Fibroblast of villous mesenchyme (primary cell): ENCODE measurements around the gene PDPN. TPM values are rescaled to one million over a fixed set of nuclear protein-coding genes. Genes with fewer than 3 reads are reported as not detected.

Experiments
- DNase-seq: peaks from one replicate; pipeline ENCODE4 v3.0.0-alpha.2; 2010; ENCODE audit warnings: low read depth
- H3K4me3 ChIP-seq: 2 replicates; pipeline ENCODE4 v1.5.1; 2011; ENCODE audit warnings: low read depth, mild to moderate bottlenecking, low read length
- small RNA-seq: library from RNA; depleted of rRNA; stranded (forward); fragments of <200 nt; gene quantifications from one replicate; pipeline ENCODE3, GENCODE V24; 2012
- total RNA-seq: library from RNA; depleted of rRNA; stranded (reverse); fragments of >200 nt; gene quantifications from 2 replicates; pipeline ENCODE4 v1.2.3, GENCODE V29; 2012
- TF ChIP-seq, protein P1 (sequence below): IDR thresholded peaks from 2 replicates; pipeline ENCODE4 v1.5.1; 2012; ENCODE audit warnings: low read depth, mild to moderate bottlenecking, low read length; ENCODE audit not compliant: insufficient read depth

PDPN gene
- total RNA-seq, 1 donor: 32.8 TPM

DNA sequence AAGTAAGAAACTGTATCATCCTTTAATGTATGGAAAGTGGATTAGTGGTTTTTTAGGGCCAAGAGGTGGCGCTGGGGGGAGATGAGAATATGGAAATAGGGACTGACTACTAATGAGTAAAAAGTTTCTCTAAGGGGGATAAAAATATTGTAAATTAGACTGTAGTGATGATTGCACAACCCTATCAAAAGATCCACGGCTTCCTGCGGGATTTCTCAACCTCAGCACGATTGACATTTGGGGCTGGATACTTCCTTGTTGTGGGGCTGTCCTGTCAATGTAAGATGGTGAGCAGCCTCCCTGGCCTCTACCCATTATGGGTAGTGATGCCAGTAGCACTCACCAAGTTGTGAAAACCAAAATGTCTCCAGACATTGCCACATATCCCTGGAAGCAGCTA lies 80.3 kb downstream of the PDPN start:
- no peak for DNase-seq
- H3K4me3 ChIP-seq: no peak overlapping the region
- TF ChIP-seq, protein P1, sequence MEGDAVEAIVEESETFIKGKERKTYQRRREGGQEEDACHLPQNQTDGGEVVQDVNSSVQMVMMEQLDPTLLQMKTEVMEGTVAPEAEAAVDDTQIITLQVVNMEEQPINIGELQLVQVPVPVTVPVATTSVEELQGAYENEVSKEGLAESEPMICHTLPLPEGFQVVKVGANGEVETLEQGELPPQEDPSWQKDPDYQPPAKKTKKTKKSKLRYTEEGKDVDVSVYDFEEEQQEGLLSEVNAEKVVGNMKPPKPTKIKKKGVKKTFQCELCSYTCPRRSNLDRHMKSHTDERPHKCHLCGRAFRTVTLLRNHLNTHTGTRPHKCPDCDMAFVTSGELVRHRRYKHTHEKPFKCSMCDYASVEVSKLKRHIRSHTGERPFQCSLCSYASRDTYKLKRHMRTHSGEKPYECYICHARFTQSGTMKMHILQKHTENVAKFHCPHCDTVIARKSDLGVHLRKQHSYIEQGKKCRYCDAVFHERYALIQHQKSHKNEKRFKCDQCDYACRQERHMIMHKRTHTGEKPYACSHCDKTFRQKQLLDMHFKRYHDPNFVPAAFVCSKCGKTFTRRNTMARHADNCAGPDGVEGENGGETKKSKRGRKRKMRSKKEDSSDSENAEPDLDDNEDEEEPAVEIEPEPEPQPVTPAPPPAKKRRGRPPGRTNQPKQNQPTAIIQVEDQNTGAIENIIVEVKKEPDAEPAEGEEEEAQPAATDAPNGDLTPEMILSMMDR: no peak

DNA sequence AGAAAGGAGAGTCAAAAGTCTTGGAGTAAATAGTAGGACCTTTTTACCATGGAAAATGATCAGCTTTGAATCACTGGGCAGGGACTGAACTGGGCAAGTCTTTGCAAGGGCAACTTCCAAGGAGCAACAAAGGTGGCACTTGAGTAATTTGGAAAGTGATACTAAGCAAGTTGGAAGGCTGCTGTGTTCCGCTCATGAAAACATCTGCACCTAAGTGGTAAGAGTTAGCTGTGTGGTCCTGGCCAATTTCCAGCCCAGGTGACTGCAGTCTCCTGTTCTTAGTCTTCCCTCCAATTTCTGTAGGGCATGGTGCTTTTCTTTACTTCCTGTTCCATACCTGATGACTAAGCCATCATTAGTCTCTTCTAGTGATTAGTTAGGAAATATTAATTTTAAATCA lies 80.8 kb downstream of the PDPN start:
- H3K4me3 ChIP-seq: no peak overlapping the region
- TF ChIP-seq, protein P1: no peak
- DNase-seq: no peak

DNA sequence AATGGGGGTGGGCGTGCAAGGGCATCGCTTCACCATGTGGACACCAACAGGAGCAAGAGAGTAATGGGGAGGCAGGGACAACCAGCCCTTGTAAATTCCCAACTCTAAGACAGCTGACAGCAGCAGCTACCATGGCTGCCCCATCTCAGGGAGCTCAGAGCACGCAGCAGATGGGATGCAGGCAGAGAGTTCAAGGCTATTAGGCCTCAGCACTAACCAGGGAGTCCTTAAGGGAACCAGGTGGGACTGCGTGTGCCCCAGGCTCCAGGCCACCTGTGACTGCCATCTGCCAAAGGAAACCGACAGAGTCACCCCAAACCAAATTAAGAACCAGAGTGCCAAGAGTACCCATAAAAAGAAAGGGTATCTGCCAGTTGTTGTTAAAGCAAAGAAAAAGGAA lies 82.7 kb downstream of the PDPN start:
- no peak for DNase-seq
- TF ChIP-seq, protein P1: no peak

More for the DNA sequence above, 82.7 kb downstream of the PDPN start:
- no peak overlapping the region for H3K4me3 ChIP-seq

Small RNAs within 50 kb of the gene (small RNA-seq; reads per million reads assigned to genes)
- gene RNA5SP41: not detected

Other genes starting within 250 kb of the PDPN start
- not detected in 2 replicates for gene PRAMEF14, start 236.7 kb upstream of the PDPN start, total RNA-seq
- gene PRAMEF19, start 211.9 kb upstream of the PDPN start, total RNA-seq: not detected in 2 replicates
- not detected in 2 replicates for gene PRAMEF17, start 194.2 kb upstream of the PDPN start, total RNA-seq
- not detected in 2 replicates for gene PRAMEF20, start 173.4 kb upstream of the PDPN start, total RNA-seq
- not detected in 2 replicates for gene LRRC38, start 69.8 kb upstream of the PDPN start, total RNA-seq
- 13.9 and 19.9 TPM in 2 replicates for gene PRDM2, start 116.4 kb downstream of the PDPN start, total RNA-seq